ENCODE measurements around the gene ZMYND19.
"Not testable (repeated sequence)": the region's sequence is repeated elsewhere in the genome, so short reads cannot be mapped to it uniquely, and the experiment has no call there.

ZMYND19 gene

GRCh38 chr9:137543237-137543963, 46.9 kb downstream of the ZMYND19 start:
- no peak for TF ChIP-seq JUND (IDR thresholded peaks at IDR 0.05; ENCODE audit: low read depth)
- in situ Hi-C loops (cut with HindIII; ENCODE audit: low pct_unique_long_range_greater_than_20kb, low sequenced_read_pairs), result no loop called here
- no peak for DNase-seq (ENCODE audit: low read depth in 1 of 2, low spot score in 1 of 2)

- no peak for TF ChIP-seq JUND (IDR thresholded peaks at IDR 0.05; ENCODE audit: low read depth)
- DNase-seq (ENCODE audit: low read depth in 1 of 2, low spot score in 1 of 2), result no peak
- in situ Hi-C loops (cut with HindIII; ENCODE audit: low pct_unique_long_range_greater_than_20kb, low sequenced_read_pairs), result no loop called here
Observed at GRCh38 chr9:137542486-137542885, 47.8 kb downstream of the ZMYND19 start.

GRCh38 chr9:137540536-137540935, 49.8 kb downstream of the ZMYND19 start:
- TF ChIP-seq JUND (IDR thresholded peaks at IDR 0.05; ENCODE audit: low read depth), result no peak
- no peak for DNase-seq (ENCODE audit: low read depth in 1 of 2, low spot score in 1 of 2)
- in situ Hi-C loops (cut with HindIII; ENCODE audit: low pct_unique_long_range_greater_than_20kb, low sequenced_read_pairs), result no loop called here

- no peak for TF ChIP-seq JUND (IDR thresholded peaks at IDR 0.05; ENCODE audit: low read depth)
- in situ Hi-C loops (cut with HindIII; ENCODE audit: low pct_unique_long_range_greater_than_20kb, low sequenced_read_pairs), result no loop called here
- no peak for DNase-seq (ENCODE audit: low read depth in 1 of 2, low spot score in 1 of 2)
Observed at GRCh38 chr9:137538058-137538457, 52.3 kb downstream of the ZMYND19 start.

- DNase-seq (ENCODE audit: low read depth in 1 of 2, low spot score in 1 of 2); in situ Hi-C loops (cut with HindIII; ENCODE audit: low pct_unique_long_range_greater_than_20kb, low sequenced_read_pairs): not testable (repeated sequence)
Observed at GRCh38 chr9:137536594-137537131, 53.6 kb downstream of the ZMYND19 start.

- in situ Hi-C loops (cut with HindIII; ENCODE audit: low pct_unique_long_range_greater_than_20kb, low sequenced_read_pairs), result no loop called here
- TF ChIP-seq JUND (IDR thresholded peaks at IDR 0.05; ENCODE audit: low read depth), result no peak
- DNase-seq (ENCODE audit: low read depth in 1 of 2, low spot score in 1 of 2), result no peak
Observed at GRCh38 chr9:137535120-137535428, 55.2 kb downstream of the ZMYND19 start.

- peak; percentile 87 to 89 for DNase-seq (ENCODE audit: low read depth in 1 of 2, low spot score in 1 of 2)
- no peak for TF ChIP-seq JUND (IDR thresholded peaks at IDR 0.05; ENCODE audit: low read depth)
- in situ Hi-C loops (cut with HindIII; ENCODE audit: low pct_unique_long_range_greater_than_20kb, low sequenced_read_pairs), result no loop called here
Observed at GRCh38 chr9:137534256-137535119, 55.8 kb downstream of the ZMYND19 start.

- in situ Hi-C loops (cut with HindIII; ENCODE audit: low pct_unique_long_range_greater_than_20kb, low sequenced_read_pairs); DNase-seq (ENCODE audit: low read depth in 1 of 2, low spot score in 1 of 2): not testable (repeated sequence)
Observed at GRCh38 chr9:137532891-137533468, 57.3 kb downstream of the ZMYND19 start.
